ENCODE measurements around the gene ZNF831. TPM values are rescaled to one million over a fixed set of nuclear protein-coding genes. Genes with fewer than 3 reads are reported as not detected.

The ZNF831 gene
- total RNA-seq, 1 experiment from 2014 or later: 0.04 TPM

GRCh38 chr20:59259946-59260345 lies 96.3 kb downstream of the ZNF831 start (continued):
- no peak for TF ChIP-seq USF1 (CRISPR knock-in tag; IDR thresholded peaks at IDR 0.05)
- TF ChIP-seq FOXP4 (CRISPR knock-in tag; IDR thresholded peaks at IDR 0.05): no peak

- TF ChIP-seq CBFB (CRISPR knock-in tag; IDR thresholded peaks at IDR 0.05; ENCODE audit: low read depth) (no peak), FOXP4 (CRISPR knock-in tag; IDR thresholded peaks at IDR 0.05) (no peak), ATF3 (CRISPR knock-in tag; conservative IDR thresholded peaks at IDR 0.05) (no peak), GRHL2 (CRISPR knock-in tag; IDR thresholded peaks at IDR 0.05; ENCODE audit: insufficient replicate concordance, severe bottlenecking) (no peak), ZNF512 (CRISPR knock-in tag; IDR thresholded peaks at IDR 0.05; ENCODE audit: borderline replicate concordance) (peak; percentile 69; the same call in 1 of the 2 replicates), ZNF671 (CRISPR knock-in tag; IDR thresholded peaks at IDR 0.05) (no peak)
- CTCF ChIA-PET: interaction anchor here (1.1 kb wide), 1 partner anchor 139 kb away, joined by 3 read pairs; no protein-coding TSS in a partner anchor
- peaks cover 54% of the 10 kb centered on the region for H3K27me3 Mint-ChIP-seq (ENCODE audit: low read depth)
- no peaks in the 10 kb centered on the region for H3K36me3 Mint-ChIP-seq
- H3K9me3 Mint-ChIP-seq: no peaks in the 10 kb centered on the region
- H3K4me3 Mint-ChIP-seq: no peak overlapping the region
- DNase-seq (ENCODE audit: low spot score): no peak
- POLR2A ChIA-PET: interaction anchor here (0.6 kb wide), 1 partner anchor 41 kb away, joined by 6 read pairs; no protein-coding TSS in a partner anchor
- ATAC-seq: no peak
- H3K4me1 Mint-ChIP-seq: peaks cover 33% of the 10 kb centered on the region
- no peak overlapping the region for H3K27ac Mint-ChIP-seq
These were observed 101.7 kb downstream of the ZNF831 start for GRCh38 chr20:59265298-59265697.

- CTCF ChIA-PET: interaction anchor here (0.7 to 1.2 kb wide), 5 partner anchors 15 to 303 kb away, joined by 3 to 5 read pairs (median 4); no protein-coding TSS in a partner anchor
- Mint-ChIP-seq H3K4me1 (peaks cover 33% of the 10 kb centered on the region), H3K27me3 (ENCODE audit: low read depth) (peaks cover 60% of the 10 kb centered on the region), H3K36me3 (no peaks in the 10 kb centered on the region), H3K4me3 (peak overlapping the region; percentile 26; the same call in 1 of the 2 replicates), H3K27ac (no peak overlapping the region), H3K9me3 (no peaks in the 10 kb centered on the region)
- POLR2A ChIA-PET: no interaction called here
- DNase-seq (ENCODE audit: low spot score) (peak; percentile 23), ATAC-seq (peak; percentile 93)
- TF ChIP-seq MAX (CRISPR knock-in tag; IDR thresholded peaks at IDR 0.05) (peak; percentile 27; the same call in 1 of the 2 replicates), ZNF423 (CRISPR knock-in tag; IDR thresholded peaks at IDR 0.05) (peak; percentile 56), TEAD1 (CRISPR knock-in tag; IDR thresholded peaks at IDR 0.05) (peak; percentile 70; the same call in 1 of the 2 replicates), ZBTB43 (CRISPR knock-in tag; IDR thresholded peaks at IDR 0.05) (peak; percentile 63; the same call in 1 of the 2 replicates), ZBTB21 (CRISPR knock-in tag; IDR thresholded peaks at IDR 0.05; ENCODE audit: borderline replicate concordance) (no peak), ATF2 (CRISPR knock-in tag; IDR thresholded peaks at IDR 0.05; ENCODE audit: borderline replicate concordance, low read depth) (no peak), FOXP4 (CRISPR knock-in tag; IDR thresholded peaks at IDR 0.05) (peak; percentile 68; the same call in 1 of the 2 replicates), CREM (CRISPR knock-in tag; IDR thresholded peaks at IDR 0.05) (0 out of 2 replicates have a peak, but pooled peaks have one; percentile 44)
These were observed 105.2 kb downstream of the ZNF831 start for GRCh38 chr20:59268870-59269269.

All from WTC11 (cell line).